Stimulated activated CD4-positive, alpha-beta T cell treated with anti-CD3 and anti-CD28 coated beads, TNF-alpha, amount 100 ng/mL, for 1 hour (primary cell): Measurements from ENCODE around the gene PPARD.
"Not testable (repeated sequence)": the region's sequence is repeated elsewhere in the genome, so short reads cannot be mapped to it uniquely, and the experiment has no call there.

Experiments
- DNase-seq, 3 donors: peaks; one replicate each; pipeline ENCODE4 v3.0.0-alpha.2; 2020; ENCODE audit warnings: low read depth in 3 of 3, low spot score in 1 of 3

The PPARD gene

GRCh38 chr6:35378261-35378660 is 35.9 kb downstream of the PPARD start:
- DNase-seq, result no peak

DNA sequence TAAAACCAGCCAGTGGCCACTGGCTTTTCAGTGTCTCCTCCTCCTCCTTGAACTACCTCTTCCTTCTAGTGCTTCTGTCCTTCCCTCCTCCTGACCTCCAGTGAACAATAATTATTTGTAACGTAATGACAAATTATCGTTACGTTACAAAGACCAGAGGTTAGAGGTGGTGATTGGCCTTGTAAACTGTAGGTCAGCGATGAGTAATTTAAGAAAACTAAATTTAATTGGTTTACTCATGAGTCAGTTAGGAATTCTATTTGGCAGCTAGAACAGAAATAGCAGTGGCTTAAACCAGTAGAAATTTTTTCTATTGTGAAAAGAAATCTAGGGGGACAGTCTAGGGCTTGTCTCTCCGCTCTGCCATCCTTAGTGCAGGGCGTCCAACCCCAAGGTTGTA is 38.8 kb downstream of the PPARD start:
- DNase-seq, result no peak

GRCh38 chr6:35382015-35382414 is 39.7 kb downstream of the PPARD start:
- no peak for DNase-seq

DNA sequence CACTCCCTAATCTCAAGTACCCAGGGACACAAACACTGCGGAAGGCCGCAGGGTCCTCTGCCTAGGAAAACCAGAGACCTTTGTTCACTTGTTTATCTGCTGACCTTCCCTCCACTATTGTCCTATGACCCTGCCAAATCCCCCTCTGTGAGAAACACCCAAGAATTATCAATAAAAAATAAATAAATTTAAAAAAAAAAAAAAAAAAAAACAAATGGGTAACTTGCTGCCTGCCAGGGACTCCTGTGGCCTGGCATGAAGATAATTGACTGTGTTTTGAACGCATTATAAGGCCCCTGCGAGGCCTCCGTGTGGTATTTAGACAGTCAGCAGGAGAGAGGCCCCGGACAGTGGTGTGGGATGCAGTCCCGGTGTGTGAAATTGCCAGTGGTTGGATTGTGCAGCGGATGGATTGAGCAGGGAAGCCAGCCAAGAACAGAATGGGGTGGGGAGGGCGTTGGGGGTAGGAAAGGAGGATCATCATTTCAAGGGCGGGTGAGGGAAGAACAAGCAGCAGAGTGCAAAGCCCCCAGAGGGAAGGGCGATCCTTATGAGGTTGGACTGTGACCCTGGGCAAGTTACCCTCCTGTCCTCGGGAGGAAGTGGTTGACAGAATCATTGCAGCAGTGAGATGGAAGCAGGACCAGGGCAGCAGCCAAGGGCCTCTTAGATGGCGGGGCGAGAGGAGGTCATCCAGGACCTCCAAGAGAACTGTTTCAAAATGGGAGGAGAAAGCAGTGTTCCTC is 43.3 kb downstream of the PPARD start:
- DNase-seq, result no peak

DNA sequence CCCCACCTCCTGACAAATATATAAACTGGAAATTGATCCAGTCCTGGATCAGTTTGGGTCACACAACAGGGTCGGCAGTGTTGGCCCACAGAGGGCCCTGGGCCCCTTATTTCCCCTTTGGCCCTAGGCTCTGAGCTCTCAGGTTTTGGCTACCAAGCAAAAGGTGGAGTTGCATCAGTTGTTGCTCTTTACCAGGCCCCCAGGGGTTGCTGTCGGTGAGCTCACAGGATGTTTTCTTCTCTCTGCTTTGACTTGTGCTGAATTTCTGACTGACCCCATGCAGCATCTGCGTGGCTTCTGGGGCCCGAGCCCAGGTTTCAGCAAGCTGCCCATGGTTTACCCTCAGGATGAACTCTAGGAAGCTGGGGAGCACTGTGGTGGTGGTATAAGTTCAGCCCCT is 44.6 kb downstream of the PPARD start:
- no peak for DNase-seq

GRCh38 chr6:35388030-35388429 is 45.7 kb downstream of the PPARD start:
- no peak for DNase-seq

- no peak for DNase-seq
These were observed 46.5 kb downstream of the PPARD start for GRCh38 chr6:35388772-35389352.

GRCh38 chr6:35389386-35389785 is 47.0 kb downstream of the PPARD start:
- not testable (repeated sequence) for DNase-seq

GRCh38 chr6:35391240-35391968 is 49.0 kb downstream of the PPARD start:
- DNase-seq, result no peak

- no peak for DNase-seq
These were observed 49.8 kb downstream of the PPARD start for GRCh38 chr6:35392111-35392702.

DNA sequence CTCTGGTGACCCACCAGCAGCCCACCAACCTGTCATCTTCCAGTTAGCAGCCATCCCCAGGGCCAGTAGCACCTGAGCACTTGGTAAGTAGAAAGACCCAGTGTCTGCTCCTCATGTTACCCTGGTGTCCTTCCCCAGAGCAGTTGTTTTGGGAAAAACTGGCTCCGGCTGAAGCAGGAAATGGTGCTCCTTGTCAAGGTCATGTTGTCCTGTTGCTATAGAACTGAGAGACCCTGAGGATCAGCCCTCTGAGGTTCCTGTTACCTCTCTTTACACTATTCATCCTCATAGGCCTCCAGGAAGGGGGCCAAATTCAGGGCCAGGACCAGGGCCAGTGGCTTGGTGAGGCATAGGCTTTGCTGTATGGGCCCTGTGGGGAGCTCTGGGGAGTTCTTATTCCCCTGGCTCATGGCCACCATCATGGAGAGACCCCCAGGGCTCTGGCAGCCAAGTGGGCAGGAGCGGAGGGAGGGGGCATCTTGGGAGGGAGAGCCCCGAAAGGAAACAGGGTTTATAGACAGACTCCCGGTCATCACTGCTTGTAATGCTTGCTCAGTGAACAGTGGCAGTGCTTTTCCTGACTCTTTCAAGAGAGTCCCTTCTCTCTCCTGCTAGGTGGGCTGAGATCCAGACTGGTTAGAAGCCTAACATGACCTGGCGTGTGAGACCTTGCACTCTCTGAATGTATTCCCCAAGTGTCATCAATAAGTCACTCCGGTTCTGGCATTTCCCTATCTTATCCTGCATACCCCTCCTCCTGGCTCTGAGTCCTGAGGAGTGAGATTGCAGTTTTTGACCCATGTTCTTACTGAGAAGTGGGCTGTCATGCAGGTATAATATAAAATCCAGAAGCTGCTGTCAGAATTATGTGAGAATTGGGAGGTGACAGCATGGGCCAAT is 50.7 kb downstream of the PPARD start:
- DNase-seq, result no peak

- DNase-seq, result no peak
These were observed 54.6 kb downstream of the PPARD start for GRCh38 chr6:35396991-35397390.

DNA sequence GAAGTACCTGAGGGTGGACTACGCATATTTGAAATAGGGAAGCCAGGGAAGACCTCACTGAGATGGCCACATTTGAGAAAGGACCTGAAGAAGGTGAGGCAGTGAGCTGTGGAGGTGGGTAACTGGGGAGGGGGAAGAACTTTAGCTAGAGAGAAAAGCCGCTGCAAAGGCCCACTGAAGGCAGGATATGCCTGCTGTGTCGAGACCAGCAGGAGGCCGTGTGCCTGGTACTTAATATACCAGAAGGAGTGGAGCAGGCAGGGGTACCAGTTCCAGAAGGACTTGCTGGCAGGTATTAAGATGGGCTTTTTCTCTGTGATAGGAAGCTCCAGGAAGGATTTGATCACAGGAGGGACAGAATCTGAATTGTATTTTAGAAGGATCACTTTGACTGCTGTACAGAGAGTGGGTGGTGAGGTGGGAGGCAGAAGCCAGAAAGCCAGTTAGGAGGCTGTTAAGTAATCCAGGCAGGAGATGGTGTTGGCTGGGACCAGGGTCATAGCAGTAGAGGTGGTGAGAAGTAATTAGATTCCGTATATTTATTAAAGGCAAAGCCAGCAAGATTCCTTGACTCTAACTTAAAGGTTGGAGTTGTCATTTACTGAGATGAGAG is 55.6 kb downstream of the PPARD start:
- DNase-seq, result no peak

DNA sequence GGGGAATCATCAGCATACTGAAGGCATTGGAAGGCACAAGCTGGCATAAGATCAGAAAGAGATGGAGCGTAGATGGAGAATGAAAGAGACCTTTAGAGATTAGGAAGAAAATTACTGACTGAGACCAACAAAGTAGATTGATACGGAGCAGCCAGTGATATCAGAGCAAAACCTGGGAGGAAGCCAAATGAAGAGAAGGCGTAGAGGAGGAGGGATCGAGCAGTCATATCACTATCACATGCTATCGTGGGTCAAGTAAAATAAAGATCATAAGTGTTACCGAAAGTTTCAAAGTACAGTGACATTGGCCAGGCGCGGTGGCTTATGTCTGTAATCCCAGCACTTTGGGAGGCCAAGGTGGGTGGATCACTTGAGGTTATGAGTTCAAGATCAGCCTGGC is 56.2 kb downstream of the PPARD start:
- DNase-seq, result no peak

GRCh38 chr6:35400111-35400510 is 57.8 kb downstream of the PPARD start:
- DNase-seq, result no peak

- no peak for DNase-seq
These were observed 58.5 kb downstream of the PPARD start for GRCh38 chr6:35400901-35401311.

DNA sequence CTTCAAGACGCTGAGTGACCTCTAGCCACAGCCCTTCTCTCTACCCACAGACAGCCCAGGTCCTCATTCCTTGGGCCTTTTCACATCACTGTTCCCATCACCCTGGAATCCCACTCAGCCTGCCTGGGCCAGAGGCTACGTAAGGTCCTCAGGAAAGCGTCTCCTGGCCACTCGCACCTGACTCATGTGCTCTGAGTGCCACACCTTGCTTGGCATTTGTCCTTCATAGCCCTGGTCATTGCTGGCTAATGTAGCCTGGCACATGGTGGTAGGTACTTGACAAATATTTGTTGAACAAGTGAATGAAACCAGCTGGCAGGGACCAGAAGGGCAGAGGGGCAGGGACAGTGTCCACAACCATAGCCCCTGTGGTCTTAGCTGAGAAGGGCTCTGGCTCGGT is 59.2 kb downstream of the PPARD start:
- no peak for DNase-seq

DNA sequence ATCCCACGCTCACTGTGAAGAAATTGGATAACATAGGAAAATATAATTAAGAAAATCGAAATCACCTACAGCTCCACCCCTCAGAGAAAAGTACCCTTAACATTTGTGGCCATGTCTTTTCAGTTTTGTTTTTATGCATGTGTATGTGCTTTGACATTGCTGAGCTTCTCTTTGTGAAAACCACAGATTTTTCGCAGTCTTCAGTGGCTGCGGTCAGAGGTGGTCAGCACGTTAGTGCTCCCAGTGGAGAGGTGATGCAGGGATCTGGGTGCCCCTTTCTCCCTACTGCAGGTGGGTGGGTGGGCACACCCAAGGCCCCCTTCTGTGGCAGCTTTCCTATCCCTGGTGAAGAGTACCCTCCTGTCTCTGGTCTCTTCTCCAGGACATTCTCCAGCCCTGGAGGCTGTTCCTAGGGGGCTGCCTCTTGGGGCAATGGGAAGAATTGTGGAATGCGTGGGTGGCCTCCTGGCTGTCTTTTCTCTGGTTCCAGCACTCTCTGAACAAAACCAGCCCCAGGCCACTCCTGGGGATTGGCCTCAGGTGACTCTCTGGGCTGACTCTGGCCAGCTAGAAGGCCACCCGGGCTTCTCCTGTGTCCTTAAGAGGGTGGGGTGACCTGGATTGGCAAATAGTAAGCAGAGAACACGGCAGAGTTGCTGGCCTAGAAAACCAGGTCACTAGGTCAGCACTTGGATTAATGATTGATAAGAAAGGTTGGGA is 59.9 kb downstream of the PPARD start:
- no peak for DNase-seq

DNA sequence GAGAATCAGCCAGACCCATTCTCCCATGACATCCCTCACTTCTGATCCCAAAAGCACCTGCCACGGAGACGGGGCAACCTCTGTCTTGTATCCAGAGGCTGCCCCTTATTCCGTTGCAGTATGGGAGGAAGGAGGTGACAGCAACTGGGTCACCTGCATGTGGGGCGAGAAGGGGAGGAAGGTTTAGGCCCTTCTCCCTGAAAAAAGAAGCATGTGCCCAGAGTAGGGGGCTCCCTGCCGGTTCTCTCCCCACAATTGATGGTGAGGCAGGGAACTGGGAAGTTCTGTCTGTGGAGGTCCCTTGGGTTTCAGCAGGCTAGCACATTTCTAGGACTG is 60.5 kb downstream of the PPARD start:
- no peak for DNase-seq
